ENCODE results near the gene IL36A. TPM values are rescaled to one million over a fixed set of nuclear protein-coding genes. Genes with fewer than 3 reads are reported as not detected.

The IL36A gene
- total RNA-seq, 1 experiment from 2014 or later, result not detected

DNA sequence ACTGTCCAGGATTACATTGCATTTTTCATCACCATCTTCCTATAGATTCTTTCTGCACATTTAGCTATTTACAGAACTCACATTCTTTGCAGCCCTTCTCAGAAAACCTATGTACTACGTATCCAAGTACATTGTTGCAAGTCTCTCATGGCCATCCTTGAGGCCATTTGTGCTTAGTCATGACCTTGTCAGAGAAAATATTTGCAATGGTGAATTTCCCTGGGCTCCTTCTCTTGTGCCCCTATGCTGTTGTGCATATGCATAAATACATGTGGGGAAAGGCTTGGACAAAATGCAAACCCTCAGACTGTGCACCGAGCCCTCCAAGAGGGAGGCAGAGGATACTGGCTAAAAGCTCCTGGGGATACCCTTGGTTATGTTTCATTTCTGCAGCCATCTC is 19.5 kb downstream of the IL36A start:
- Mint-ChIP-seq H3K27me3 (ENCODE audit: unreplicated experiment) (peaks cover 66% of the 10 kb centered on the region), H3K27ac (ENCODE audit: unreplicated experiment) (no peak overlapping the region), H3K4me3 (ENCODE audit: low read depth, unreplicated experiment) (no peak overlapping the region), H3K9me3 (ENCODE audit: low read depth, unreplicated experiment) (peaks cover 6% of the 10 kb centered on the region), H3K4me1 (ENCODE audit: low read depth, unreplicated experiment) (no peaks in the 10 kb centered on the region), H3K36me3 (ENCODE audit: insufficient read depth, unreplicated experiment) (no peaks in the 10 kb centered on the region)
- CTCF ChIA-PET, result no interaction called here
- TF ChIP-seq, protein P1, sequence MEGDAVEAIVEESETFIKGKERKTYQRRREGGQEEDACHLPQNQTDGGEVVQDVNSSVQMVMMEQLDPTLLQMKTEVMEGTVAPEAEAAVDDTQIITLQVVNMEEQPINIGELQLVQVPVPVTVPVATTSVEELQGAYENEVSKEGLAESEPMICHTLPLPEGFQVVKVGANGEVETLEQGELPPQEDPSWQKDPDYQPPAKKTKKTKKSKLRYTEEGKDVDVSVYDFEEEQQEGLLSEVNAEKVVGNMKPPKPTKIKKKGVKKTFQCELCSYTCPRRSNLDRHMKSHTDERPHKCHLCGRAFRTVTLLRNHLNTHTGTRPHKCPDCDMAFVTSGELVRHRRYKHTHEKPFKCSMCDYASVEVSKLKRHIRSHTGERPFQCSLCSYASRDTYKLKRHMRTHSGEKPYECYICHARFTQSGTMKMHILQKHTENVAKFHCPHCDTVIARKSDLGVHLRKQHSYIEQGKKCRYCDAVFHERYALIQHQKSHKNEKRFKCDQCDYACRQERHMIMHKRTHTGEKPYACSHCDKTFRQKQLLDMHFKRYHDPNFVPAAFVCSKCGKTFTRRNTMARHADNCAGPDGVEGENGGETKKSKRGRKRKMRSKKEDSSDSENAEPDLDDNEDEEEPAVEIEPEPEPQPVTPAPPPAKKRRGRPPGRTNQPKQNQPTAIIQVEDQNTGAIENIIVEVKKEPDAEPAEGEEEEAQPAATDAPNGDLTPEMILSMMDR (IDR thresholded peaks at IDR 0.05; ENCODE audit: unreplicated experiment), result no peak
- BruUV-seq (replicated peaks), result no TSS peak
- intact Hi-C loops (cut with micrococcal nuclease; ENCODE audit: unreplicated experiment), result no loop called here
- no peak for DNase-seq

DNA sequence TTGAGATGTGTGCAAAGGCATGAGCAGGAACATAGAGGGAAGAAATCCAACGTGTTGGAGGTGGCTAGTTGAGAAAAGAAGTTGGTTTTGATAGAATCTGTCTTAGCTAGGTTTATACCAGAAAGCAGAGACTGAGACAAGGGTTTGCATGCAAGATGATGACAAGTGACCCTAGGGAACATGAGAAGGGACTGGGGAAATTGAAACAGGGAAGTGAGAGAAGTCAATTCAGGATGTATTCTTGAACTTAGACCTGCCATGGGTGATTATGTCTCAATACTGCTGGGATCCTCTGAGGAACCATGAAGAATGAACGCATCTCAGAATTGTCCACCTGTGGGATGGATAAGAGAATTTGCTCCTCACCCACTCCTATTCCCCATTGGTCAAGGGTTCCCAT is 20.5 kb downstream of the IL36A start:
- Mint-ChIP-seq H3K36me3 (ENCODE audit: insufficient read depth, unreplicated experiment) (no peaks in the 10 kb centered on the region), H3K9me3 (ENCODE audit: low read depth, unreplicated experiment) (peaks cover 5% of the 10 kb centered on the region), H3K4me3 (ENCODE audit: low read depth, unreplicated experiment) (no peak overlapping the region), H3K27ac (ENCODE audit: unreplicated experiment) (no peak overlapping the region), H3K4me1 (ENCODE audit: low read depth, unreplicated experiment) (no peaks in the 10 kb centered on the region), H3K27me3 (ENCODE audit: unreplicated experiment) (peaks cover 76% of the 10 kb centered on the region)
- intact Hi-C loops (cut with micrococcal nuclease; ENCODE audit: unreplicated experiment), result no loop called here
- CTCF ChIA-PET, result interaction anchor here (0.5 kb wide), 1 partner anchor 300 kb away, joined by 3 read pairs; no protein-coding TSS in a partner anchor
- DNase-seq, result no peak
- TF ChIP-seq, protein P1 (IDR thresholded peaks at IDR 0.05; ENCODE audit: unreplicated experiment), result no peak
- no TSS peak for BruUV-seq (replicated peaks)

DNA sequence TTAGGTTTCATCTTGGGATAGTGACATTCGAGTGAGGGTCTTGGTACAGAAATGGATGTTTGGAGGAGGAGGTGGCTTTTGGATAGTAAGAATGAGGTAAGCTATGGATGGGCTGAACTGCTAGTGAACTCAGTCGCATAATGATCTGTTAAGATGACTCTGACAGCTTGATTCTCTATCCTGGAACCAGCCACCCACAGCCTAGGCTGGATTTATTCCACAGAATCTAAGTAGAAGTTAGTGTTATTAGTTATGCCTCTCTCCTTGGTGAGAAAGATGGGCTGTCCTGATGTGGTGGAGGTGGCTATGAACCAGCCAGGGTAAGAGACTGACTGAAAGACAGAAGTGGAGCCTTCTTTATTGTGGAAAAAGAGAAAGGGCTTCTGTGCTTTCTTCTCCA is 22.4 kb downstream of the IL36A start:
- no TSS peak for BruUV-seq (replicated peaks)
- Mint-ChIP-seq H3K4me1 (ENCODE audit: low read depth, unreplicated experiment) (no peaks in the 10 kb centered on the region), H3K4me3 (ENCODE audit: low read depth, unreplicated experiment) (no peak overlapping the region), H3K27ac (ENCODE audit: unreplicated experiment) (no peak overlapping the region), H3K27me3 (ENCODE audit: unreplicated experiment) (peaks cover 95% of the 10 kb centered on the region), H3K36me3 (ENCODE audit: insufficient read depth, unreplicated experiment) (no peaks in the 10 kb centered on the region), H3K9me3 (ENCODE audit: low read depth, unreplicated experiment) (peaks cover 5% of the 10 kb centered on the region)
- CTCF ChIA-PET, result no interaction called here
- intact Hi-C loops (cut with micrococcal nuclease; ENCODE audit: unreplicated experiment), result no loop called here
- DNase-seq, result no peak
- TF ChIP-seq, protein P1 (IDR thresholded peaks at IDR 0.05; ENCODE audit: unreplicated experiment), result no peak

DNA sequence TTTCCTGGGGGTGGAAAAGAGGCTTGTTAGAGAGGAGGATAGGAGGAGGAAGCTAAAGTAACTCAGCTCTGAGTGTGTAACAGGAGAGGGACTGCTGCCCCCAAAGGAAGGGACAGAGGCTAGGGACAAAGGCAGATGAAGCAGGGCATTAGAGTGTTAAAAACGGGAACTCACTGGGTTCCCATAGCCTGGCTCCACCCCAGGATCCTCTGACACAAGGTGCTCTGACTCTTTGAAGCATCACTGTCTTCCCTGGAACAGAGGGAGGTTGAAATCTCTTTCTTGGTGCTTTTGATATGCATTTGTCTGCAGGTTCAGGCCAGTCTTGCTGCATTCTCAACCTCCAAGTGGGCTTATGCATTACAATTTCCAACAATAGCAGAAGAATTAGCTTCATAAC is 22.9 kb downstream of the IL36A start:
- H3K4me3 Mint-ChIP-seq (ENCODE audit: low read depth, unreplicated experiment), result no peak overlapping the region
- H3K27me3 Mint-ChIP-seq (ENCODE audit: unreplicated experiment), result peaks cover 96% of the 10 kb centered on the region
- CTCF ChIA-PET, result no interaction called here
- no peak for DNase-seq
- H3K9me3 Mint-ChIP-seq (ENCODE audit: low read depth, unreplicated experiment), result peaks cover 5% of the 10 kb centered on the region
- BruUV-seq (replicated peaks), result no TSS peak
- H3K36me3 Mint-ChIP-seq (ENCODE audit: insufficient read depth, unreplicated experiment), result no peaks in the 10 kb centered on the region
- intact Hi-C loops (cut with micrococcal nuclease; ENCODE audit: unreplicated experiment), result no loop called here
- TF ChIP-seq, protein P1 (IDR thresholded peaks at IDR 0.05; ENCODE audit: unreplicated experiment), result no peak
- no peaks in the 10 kb centered on the region for H3K4me1 Mint-ChIP-seq (ENCODE audit: low read depth, unreplicated experiment)
- H3K27ac Mint-ChIP-seq (ENCODE audit: unreplicated experiment), result no peak overlapping the region
